ENCODE measurements around the gene ADAT1. TPM values are rescaled to one million over a fixed set of nuclear protein-coding genes. Genes with fewer than 3 reads are reported as not detected.

Gene ADAT1, protein sequence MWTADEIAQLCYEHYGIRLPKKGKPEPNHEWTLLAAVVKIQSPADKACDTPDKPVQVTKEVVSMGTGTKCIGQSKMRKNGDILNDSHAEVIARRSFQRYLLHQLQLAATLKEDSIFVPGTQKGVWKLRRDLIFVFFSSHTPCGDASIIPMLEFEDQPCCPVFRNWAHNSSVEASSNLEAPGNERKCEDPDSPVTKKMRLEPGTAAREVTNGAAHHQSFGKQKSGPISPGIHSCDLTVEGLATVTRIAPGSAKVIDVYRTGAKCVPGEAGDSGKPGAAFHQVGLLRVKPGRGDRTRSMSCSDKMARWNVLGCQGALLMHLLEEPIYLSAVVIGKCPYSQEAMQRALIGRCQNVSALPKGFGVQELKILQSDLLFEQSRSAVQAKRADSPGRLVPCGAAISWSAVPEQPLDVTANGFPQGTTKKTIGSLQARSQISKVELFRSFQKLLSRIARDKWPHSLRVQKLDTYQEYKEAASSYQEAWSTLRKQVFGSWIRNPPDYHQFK
- 50.2 and 66.0 TPM in 2 replicates for total RNA-seq (2014; rRNA removed)
- polyA plus RNA-seq (2012): 27.8 TPM

GRCh38 chr16:75622761-75623605, at the start of gene ADAT1:
ADAT1 (minus strand) TSS chr16:75623281; CDS start chr16:75620799, 2,482 bp downstream.
- DNase-seq (ENCODE audit: low read depth): peak; percentile 97

- no peak for DNase-seq (ENCODE audit: low read depth)
These were observed 44.4 kb upstream of the ADAT1 start for GRCh38 chr16:75667503-75667902.

DNA sequence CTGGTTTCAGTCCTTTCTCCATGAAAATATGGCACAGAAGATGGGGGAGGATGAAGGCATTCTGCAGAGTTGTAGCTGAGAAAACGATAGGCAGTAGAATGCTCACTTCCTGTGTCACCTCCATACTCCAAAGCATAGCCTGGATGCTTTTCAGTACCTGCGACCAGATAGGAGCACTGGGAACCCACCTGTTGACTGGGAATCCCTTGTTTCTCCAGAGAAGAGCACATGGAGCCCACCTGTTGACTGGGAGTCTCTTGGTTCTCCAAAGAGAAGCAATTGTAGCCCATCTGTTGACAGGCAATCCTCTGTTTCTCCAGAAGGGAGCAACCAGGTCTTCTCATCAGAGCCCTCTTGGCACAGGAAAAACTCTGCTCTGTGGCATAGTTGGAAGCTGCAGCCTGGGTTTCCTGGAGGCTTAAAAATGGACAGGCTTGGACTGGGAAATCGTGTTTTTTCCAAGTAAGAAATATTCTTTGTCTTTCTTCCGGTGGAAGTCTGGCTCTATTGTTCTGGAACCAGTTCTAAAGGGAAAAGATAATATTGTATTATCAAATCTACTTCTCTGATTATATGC, 37.7 kb upstream of the ADAT1 start:
- DNase-seq (ENCODE audit: low read depth): no peak

- DNase-seq (ENCODE audit: low read depth): peak; percentile 61
These were observed 37.2 kb upstream of the ADAT1 start for GRCh38 chr16:75660321-75660720.

- DNase-seq (ENCODE audit: low read depth): no peak
These were observed 35.1 kb upstream of the ADAT1 start for GRCh38 chr16:75658175-75658574.

DNA sequence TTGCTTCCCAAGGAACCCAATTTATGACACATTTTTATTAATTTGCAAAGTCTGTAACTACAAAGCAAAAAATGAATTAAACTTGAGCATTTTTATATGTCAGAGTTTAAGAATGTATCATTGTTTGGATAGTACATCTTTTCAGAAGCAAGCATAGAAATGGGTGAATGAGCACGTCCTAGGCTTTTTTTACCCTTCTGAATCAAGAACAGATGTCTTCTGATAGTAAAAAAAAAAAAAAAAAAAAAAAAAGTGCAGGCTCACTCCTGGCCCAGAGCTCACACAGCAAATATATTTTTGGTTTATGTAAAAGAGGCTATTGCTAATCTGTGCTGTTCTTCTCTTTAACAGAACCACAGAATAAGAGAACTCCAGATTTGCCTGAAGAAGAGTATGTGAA, 30.8 kb upstream of the ADAT1 start:
- DNase-seq (ENCODE audit: low read depth): peak; percentile 18

- DNase-seq (ENCODE audit: low read depth): peak; percentile 65
These were observed 25.4 kb upstream of the ADAT1 start for GRCh38 chr16:75648265-75649076.

- peak; percentile 90 for DNase-seq (ENCODE audit: low read depth)
These were observed 24.6 kb upstream of the ADAT1 start, which contains the start of the genes KARS1 and TERF2IP for GRCh38 chr16:75647492-75648264. KARS1 (minus strand) TSS chr16:75647665; CDS start chr16:75647639, 26 bp downstream. TERF2IP (plus strand) TSS chr16:75647773; CDS start chr16:75647883, 110 bp downstream.

DNA sequence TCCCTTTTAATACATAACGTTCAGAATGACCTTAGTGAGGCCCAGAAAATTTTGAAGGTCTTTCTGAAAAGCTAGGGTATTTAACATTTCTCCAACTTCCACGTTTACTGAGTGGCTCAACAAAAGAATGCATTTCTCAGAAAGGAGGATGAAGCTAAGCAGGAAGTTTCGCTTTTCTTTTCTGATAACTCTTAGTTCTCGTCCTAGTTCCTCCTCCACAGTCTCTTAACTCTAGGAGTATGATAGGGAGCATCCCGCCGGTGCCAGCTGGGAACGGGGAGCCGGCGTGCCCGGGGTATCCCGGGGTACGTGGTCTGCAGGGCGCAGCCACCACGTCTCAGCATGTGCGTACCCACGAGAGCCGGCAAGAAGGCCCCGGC, 24.0 kb upstream of the ADAT1 start:
- no peak for DNase-seq (ENCODE audit: low read depth)

DNA sequence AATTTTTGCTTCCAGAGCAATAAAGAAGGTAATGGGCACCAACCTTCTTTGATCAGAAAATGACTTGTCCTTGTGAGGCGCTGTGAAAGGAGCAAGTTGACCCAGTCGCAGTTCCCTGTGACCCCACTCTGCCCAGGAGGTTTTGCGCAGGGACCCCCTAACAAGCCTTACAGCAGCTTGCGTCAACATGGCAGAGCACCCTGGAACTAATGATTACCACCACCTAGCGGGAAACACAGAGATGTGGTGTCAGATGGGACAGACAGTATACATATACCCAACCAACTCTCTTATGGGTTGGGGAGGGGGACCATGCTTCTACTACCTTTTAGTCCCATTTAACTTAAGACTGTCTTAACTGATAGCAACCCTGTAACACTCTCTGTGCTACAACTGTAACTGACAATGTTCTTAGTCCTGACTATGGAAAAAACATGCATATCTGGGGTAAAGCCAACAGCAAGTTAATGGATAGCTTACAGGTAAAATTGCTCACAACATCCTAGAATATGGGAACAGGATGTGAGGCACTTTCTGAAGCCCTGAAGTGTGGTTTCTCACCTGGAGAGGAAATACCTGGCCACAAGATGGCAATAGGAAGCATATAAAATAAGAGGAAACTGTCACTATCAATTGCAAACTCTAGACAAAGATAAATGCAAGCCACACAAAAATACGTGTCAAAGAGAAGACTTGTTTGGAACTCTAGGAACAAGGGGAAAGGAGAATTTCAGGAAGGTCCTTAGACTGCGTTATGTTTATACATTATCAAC, 21.3 kb upstream of the ADAT1 start:
- DNase-seq (ENCODE audit: low read depth): no peak

DNA sequence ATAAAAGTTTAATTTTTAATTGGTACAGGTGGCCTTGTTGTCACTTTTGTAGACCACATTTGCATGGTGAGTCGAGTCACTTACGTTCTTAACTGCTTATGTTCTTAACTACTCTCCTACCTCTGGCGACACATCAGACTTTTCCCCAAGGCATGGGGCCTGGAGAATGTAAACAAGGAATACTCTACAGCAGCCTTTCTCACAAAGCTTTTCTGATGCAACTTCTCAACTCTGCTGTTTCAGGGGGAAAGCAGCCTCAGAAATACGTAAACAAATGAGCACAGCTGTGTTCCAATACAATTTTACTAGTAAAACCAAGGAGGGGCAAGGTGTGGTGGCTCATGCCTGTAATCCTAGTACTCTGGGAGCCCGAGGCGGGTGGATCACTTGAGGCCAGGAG, 17.5 kb upstream of the ADAT1 start:
- no peak for DNase-seq (ENCODE audit: low read depth)

DNA sequence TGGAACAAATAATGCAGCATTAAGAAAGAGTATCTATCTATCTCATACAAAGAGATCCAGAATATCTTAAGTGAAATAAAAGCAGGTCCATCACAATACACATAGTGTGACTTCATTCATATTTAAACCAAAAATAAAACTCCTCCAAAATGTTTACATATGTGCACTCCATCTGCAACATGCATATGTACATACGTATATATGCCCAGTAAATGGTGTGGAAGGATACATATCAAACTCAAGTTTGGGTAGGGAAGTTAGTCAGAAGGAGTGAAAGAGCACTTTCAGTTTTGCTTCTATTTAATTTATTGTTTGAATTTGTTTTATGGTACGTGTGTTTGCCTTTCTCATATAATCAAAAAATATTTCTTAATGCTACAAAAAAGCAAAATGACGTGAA, 12.0 kb upstream of the ADAT1 start:
- DNase-seq (ENCODE audit: low read depth): no peak

DNA sequence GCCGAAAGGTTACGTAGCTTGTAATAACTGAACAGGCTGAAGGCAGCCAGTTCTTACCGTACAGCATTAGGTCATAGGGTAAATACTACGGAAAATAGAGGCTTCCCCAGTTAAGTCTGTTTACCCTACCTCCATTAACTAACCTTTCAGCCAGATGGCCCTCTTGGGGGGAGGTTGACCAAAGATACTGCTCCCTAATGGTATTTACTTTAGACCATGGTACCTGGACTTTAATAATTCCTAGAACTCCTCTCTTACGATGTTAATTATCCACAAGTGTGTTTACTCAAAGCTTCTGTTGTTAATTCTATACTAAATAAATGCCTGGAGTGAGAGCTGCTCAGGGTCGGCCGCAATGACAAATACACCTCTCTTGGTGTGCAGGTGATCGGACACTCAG, 9.8 kb upstream of the ADAT1 start:
- no peak for DNase-seq (ENCODE audit: low read depth)

GRCh38 chr16:75630052-75630451, 7.0 kb upstream of the ADAT1 start:
- no peak for DNase-seq (ENCODE audit: low read depth)

GRCh38 chr16:75629132-75629531, 6.1 kb upstream of the ADAT1 start:
- no peak for DNase-seq (ENCODE audit: low read depth)

DNA sequence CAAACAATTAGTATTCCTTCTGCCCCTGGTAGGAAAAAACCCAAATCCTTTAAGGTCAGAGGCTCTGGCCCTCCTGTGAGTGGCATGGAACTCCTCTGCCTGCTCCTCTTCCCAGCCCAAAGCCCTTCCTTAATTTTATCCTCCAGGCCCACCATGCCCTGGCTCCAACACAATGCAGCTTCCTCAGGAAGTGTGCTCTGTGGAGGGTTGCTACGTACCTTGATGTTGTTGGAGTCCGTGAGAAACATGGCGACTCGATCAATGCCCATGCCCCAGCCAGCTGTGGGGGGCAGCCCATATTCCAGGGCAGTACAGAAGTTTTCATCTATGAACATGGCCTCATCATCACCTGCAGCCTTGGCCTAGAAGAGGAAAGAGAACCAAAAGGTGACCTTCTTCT, 5.3 kb upstream of the ADAT1 start:
- DNase-seq (ENCODE audit: low read depth): no peak

- no peak for DNase-seq (ENCODE audit: low read depth)
These were observed 4.8 kb upstream of the ADAT1 start for GRCh38 chr16:75627851-75628250.

- DNase-seq (ENCODE audit: low read depth): no peak
These were observed 3.7 kb upstream of the ADAT1 start for GRCh38 chr16:75626806-75627205.

DNA sequence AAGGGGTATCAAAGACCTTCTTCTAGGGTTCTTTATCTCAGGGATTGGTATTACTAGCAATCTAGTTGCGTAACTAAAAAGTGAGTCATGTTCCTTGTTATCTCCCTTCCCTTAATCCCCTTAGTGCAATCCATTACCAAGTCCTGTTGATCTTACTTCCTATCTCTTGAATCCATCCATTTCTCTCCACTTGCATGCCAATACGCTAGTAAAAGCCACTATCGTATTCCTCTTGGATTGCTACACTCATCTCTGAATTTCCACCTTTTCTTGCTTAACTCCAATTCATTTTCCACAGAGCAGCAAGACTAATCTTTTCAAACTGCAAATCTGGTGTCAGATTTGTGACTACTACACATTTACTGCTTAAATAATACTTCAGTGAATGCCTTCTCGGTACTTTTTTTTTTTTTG, 1.8 kb upstream of the ADAT1 start:
- peak; percentile 15 for DNase-seq (ENCODE audit: low read depth)

DNA sequence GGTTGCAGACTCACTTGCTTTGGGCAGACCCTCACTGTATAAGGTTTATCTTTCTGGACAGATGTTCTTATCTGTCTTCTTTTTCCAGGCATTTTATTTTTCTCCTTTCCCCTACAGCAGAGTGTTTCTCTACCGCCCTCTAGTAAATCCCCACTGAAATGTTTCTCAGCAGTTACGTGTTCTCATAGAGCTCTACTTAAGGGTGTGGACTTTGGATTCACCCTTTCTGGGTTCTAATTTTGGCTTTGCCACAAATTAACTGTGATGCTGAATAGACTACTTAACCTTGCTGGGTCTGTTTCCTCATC, 2.0 kb downstream of the ADAT1 start:
- peak; percentile 42 for DNase-seq (ENCODE audit: low read depth)
